Stimulated activated CD8-positive, alpha-beta memory T cell treated with anti-CD3 and anti-CD28 coated beads, Interleukin-7, amount 100 ng/mL, for 48 hours (primary cell): ENCODE results near the gene MED13L.

Source experiments
- DNase-seq, 2 donors: peaks; one replicate each; pipeline ENCODE4 v3.0.0-alpha.2; 2020; ENCODE audit warnings: low read depth in 1 of 2; ENCODE audit errors: extremely low read depth in 1 of 2

The MED13L gene

DNA sequence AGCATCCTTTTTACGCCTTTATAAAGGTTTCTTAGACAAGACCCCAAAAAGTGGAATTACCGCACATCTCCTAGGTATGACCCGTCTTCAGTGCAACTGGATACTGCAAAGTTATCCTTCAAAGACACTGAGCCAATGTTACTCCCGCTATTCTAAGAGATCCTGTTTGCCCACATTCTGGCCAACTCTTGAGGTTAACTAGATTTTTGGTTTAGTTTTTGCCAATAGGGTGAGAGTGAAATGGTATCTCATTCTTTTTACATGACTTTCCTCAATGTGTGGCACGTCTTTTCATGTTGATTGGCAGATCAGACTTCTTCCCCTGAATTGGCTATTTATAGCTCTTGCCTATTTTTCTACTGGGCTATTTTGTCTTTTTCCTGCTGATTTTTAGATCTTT, 347.2 kb downstream of the MED13L start:
- DNase-seq: no peak

GRCh38 chr12:115926037-115926670, 351.3 kb downstream of the MED13L start:
- no peak for DNase-seq

DNA sequence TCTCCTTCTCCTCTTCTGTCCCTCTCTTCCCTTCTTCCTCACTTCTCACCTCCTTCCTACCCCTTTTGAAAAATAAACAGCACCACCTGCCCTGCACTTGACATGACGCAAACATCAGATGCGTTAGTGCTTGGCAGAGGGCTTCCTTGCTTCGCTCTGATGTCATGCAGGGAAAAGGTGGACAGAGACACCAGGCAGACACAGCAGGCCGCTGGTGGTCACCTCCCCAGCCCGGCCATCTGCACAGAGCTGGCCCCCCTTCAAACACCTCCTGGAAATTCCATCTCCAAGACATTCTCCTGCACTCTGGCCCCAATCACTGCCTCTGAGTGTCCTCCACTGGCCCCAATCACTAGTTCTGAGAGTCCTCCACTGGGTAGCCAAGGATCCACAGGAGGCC, 353.6 kb downstream of the MED13L start:
- DNase-seq: no peak

- no peak for DNase-seq
These were observed 354.4 kb downstream of the MED13L start for GRCh38 chr12:115922952-115923564.

- DNase-seq: no peak
These were observed 356.9 kb downstream of the MED13L start for GRCh38 chr12:115920395-115921183.

DNA sequence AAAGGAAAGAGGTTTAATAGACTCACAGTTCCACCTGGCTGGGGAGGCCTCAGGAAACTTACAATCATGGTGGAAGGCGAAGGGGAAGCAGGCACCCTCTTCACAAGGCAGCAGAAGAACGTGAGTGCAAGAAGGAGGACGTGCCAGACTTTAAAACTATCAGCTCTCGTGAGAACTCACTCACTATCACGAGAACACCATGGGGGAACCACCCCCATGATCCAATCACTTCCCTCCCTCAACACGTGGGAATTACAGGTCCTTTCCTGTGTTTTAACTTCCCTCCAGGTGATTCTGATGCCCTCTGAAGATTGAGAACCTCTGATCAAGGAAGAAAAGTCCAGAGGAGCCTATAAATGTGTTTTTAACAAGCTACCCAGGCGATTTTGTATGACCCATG, 358.7 kb downstream of the MED13L start:
- DNase-seq: no peak

DNA sequence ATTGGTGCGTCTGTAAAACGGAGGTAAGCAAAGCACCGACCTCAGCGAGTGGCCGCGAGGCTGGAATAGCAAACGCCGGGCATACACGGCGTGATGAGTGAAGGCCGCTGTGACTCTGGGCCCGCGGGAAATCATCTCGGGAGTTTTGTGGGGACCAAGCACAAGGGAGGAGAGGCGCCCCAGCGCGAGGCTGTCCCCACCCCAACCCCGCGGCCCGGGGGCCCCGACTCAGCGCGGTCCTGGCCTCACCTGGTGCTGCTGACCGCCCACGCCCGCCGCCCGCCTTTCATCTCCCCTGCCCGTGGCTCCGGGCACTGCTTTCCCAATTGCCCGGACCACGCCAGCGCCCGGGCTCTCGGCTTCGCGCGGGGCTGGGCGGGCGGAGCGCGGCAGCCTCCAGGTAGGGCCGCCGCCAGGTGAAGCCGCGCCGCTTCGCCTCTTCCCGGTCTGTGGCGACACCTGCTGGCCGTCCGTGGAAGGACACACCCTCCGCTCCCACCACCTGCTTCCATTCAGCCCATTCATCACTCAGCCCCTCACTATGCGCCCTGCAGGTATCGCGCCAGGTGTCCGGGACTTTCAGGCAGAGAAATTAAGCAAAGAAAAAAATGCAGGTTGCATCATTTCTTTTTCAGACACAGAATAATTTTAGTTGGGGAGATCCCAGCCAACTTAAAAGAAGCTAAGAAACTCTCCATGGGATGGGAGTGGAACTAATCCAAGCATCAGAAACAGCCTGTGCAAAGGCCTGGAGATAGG, 360.4 kb downstream of the MED13L start:
- DNase-seq: peak; percentile 33 to 39

DNA sequence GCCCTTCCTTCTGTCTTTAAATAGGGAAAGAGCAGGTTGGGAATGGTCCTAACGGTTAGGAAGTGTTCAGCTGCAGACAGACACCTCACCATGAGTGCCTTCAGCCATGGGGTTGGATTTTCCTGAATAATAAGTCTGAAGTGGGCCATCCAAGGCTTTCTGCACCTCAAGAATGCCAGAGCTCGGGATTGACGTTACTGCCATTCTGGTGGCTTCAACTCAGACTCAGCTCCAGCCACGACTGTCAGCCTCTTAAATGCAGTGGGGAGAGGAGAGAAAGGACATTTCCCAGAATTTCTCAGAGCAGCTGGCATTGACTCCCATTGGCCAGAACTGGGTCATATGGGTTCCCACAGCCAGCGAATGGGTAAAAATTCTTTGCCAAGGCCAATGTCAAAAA, 363.4 kb downstream of the MED13L start:
- DNase-seq: no peak

DNA sequence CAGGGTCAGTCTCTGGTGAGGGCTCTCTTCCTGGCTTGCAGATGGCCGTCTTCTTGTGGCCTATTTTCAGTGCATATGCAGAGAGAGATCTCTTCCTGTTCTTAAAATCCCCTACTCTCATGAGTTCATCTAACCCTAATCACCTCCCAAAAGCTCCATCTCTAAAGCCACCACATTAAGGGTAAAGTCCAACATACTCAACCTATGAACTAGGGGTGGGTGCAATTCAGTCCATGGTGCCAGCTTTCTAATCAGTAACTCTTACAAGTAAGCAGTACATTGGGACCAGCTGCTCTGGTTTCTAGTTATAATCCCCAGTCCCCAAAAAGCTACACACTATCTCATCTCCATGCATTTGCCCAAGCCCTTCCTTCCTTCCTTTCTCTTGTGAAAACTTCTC, 365.1 kb downstream of the MED13L start:
- DNase-seq: no peak

DNA sequence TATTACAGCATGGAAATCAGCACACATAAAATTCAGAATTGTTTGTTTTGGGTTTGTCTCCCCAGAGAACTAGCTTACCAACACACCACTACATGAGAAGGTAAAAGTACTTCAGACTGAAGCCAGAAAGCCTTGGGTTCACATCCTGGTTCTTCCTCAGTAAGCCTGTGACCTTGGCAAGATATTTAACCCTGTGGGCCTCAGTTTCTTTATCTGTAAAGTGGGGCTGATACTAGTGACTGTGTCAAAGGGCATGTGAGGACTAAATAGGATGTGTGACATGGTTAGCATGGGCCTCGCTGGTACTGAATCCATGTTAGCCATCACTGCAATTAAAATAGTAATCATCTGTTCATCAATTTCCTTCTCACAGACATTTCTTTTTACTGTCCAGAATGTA, 366.1 kb downstream of the MED13L start:
- DNase-seq: no peak

DNA sequence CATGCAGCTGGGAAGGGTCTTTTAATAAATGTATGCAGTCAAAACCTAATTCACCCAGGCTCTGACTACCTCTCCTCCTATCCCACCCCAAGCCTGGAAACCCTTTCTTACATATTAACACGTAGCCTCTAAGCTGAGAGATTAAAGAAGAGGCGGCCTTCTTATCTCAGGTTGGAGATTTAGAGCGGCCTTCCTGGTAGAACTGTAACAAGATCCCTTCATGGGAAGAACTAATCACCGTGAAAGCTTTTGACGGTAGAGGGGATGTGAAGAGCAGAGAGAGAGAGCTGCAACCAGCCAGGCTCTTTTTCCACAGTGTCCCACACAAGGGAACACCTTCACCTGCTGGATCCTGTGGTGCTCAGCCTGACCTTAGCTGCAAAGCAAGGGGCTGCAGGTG, 367.4 kb downstream of the MED13L start:
- no peak for DNase-seq
